H9 (cell line): Measurements from ENCODE around the gene CPAMD8. TPM values are rescaled to one million over a fixed set of nuclear protein-coding genes. Genes with fewer than 3 reads are reported as not detected.

ENCODE experiments used
- DNase-seq: peaks from one replicate; pipeline ENCODE4 v3.0.0-alpha.2; 2017
- H2AFZ ChIP-seq: one replicate; pipeline ENCODE4 v1.6.1; 2013; ENCODE audit warnings: mild to moderate bottlenecking, low read length, control low read depth, moderate library complexity
- H2AK5ac ChIP-seq: 2 replicates; pipeline ENCODE4 v1.6.1; 2013; ENCODE audit warnings: low read length, control low read depth, mixed read lengths; ENCODE audit not compliant: insufficient read length
- H2BK120ac ChIP-seq: one replicate; pipeline ENCODE4 v1.6.1; 2013; ENCODE audit warnings: low read depth, mild to moderate bottlenecking, low read length, control low read depth, inconsistent platforms; ENCODE audit not compliant: poor library complexity, severe bottlenecking
- H2BK12ac ChIP-seq: 2 replicates; pipeline ENCODE4 v1.6.1; 2013; ENCODE audit warnings: low read length, control low read depth, mixed read lengths, low read depth; ENCODE audit not compliant: insufficient read length
- H2BK15ac ChIP-seq: 2 replicates; pipeline ENCODE4 v1.6.1; 2013; ENCODE audit warnings: low read depth, low read length, control low read depth
- H2BK20ac ChIP-seq: one replicate; pipeline ENCODE4 v1.6.1; 2013; ENCODE audit warnings: low read depth, mild to moderate bottlenecking, low read length, control low read depth, inconsistent platforms; ENCODE audit not compliant: poor library complexity, severe bottlenecking
- H2BK5ac ChIP-seq: 2 replicates; pipeline ENCODE4 v1.6.1; 2013; ENCODE audit warnings: low read length, control low read depth, mixed read lengths; ENCODE audit not compliant: insufficient read length
- H3K14ac ChIP-seq: 2 replicates; pipeline ENCODE4 v1.6.1; 2013; ENCODE audit warnings: low read length, control low read depth; ENCODE audit not compliant: insufficient read depth
- H3K18ac ChIP-seq: 2 replicates; pipeline ENCODE4 v1.6.1; 2013; ENCODE audit warnings: low read depth, mild to moderate bottlenecking, mixed read lengths, low read length, control low read depth; ENCODE audit not compliant: insufficient read length
- H3K23ac ChIP-seq: 2 replicates; pipeline ENCODE4 v1.6.1; 2013; ENCODE audit warnings: low read length, control low read depth, mixed read lengths, low read depth; ENCODE audit not compliant: insufficient read length
- H3K23me2 ChIP-seq: 2 replicates; pipeline ENCODE4 v1.6.1; 2013; ENCODE audit warnings: low read depth, mild to moderate bottlenecking, mixed read lengths, low read length, control low read depth; ENCODE audit not compliant: insufficient read length, poor library complexity, severe bottlenecking
- H3K27ac ChIP-seq: 2 replicates; pipeline ENCODE4 v1.5.1; 2013; ENCODE audit warnings: low read length, control low read depth, mixed read lengths, low read depth; ENCODE audit not compliant: insufficient read length
- H3K27me3 ChIP-seq: 2 replicates; pipeline ENCODE4 v1.6.1; 2013; ENCODE audit warnings: low read length, control low read depth, inconsistent platforms; ENCODE audit not compliant: insufficient read depth
- H3K4ac ChIP-seq: 2 replicates; pipeline ENCODE4 v1.6.1; 2013; ENCODE audit warnings: low read depth, mild to moderate bottlenecking, control low read depth, inconsistent platforms, low read length, moderate library complexity
- H3K4me1 ChIP-seq: 2 replicates; pipeline ENCODE4 v1.6.1; 2013; ENCODE audit warnings: low read length, control low read depth, inconsistent platforms; ENCODE audit not compliant: insufficient read depth
- H3K4me2 ChIP-seq: 2 replicates; pipeline ENCODE4 v1.6.1; 2013; ENCODE audit warnings: low read length, control low read depth, mixed read lengths; ENCODE audit not compliant: insufficient read length, insufficient read depth
- H3K56ac ChIP-seq: 2 replicates; pipeline ENCODE4 v1.6.1; 2013; ENCODE audit warnings: low read depth, mild to moderate bottlenecking, mixed read lengths, low read length, control low read depth; ENCODE audit not compliant: insufficient read length
- H3K79me1 ChIP-seq: 2 replicates; pipeline ENCODE4 v1.6.1; 2013; ENCODE audit warnings: low read depth, mild to moderate bottlenecking, moderate library complexity, low read length, control low read depth, inconsistent platforms; ENCODE audit not compliant: insufficient read depth, poor library complexity, severe bottlenecking
- H3K79me2 ChIP-seq: 2 replicates; pipeline ENCODE4 v1.6.1; 2013; ENCODE audit warnings: low read length, control low read depth, inconsistent platforms; ENCODE audit not compliant: insufficient read depth
- H3K9ac ChIP-seq: 2 replicates; pipeline ENCODE4 v1.6.1; 2013; ENCODE audit warnings: low read length, control low read depth, mixed read lengths; ENCODE audit not compliant: insufficient read length; ENCODE audit errors: extremely low read depth
- H3K9me3 ChIP-seq: one replicate; pipeline ENCODE4 v1.6.1; 2013; ENCODE audit warnings: low read depth, low read length, inconsistent platforms; ENCODE audit not compliant: control insufficient read depth
- H3T11ph ChIP-seq: one replicate; pipeline ENCODE4 v1.6.1; 2013; ENCODE audit warnings: mild to moderate bottlenecking, low read length, control low read depth, inconsistent platforms
- H4K20me1 ChIP-seq: one replicate; pipeline ENCODE4 v1.6.1; 2013; ENCODE audit not compliant: control insufficient read depth, insufficient read length, insufficient read depth
- H4K5ac ChIP-seq: 2 replicates; pipeline ENCODE4 v1.6.1; 2013; ENCODE audit warnings: low read depth, mild to moderate bottlenecking, mixed read lengths, low read length, control low read depth; ENCODE audit not compliant: insufficient read length
- H4K8ac ChIP-seq: replicated peaks from 2 replicates; pipeline ENCODE4 v1.6.1; 2013; ENCODE audit warnings: low read length, control low read depth, mixed read lengths, low read depth; ENCODE audit not compliant: insufficient read length
- H4K91ac ChIP-seq: 2 replicates; pipeline ENCODE4 v1.6.1; 2013; ENCODE audit warnings: low read depth, mild to moderate bottlenecking, moderate library complexity, mixed read lengths, low read length, control low read depth; ENCODE audit not compliant: insufficient read length
- H3K27ac Mint-ChIP-seq, 3 experiments: 2 replicates in 2 of 3; 3 replicates in 1 of 3; pipeline ENCODE4 v1.8.0; 2020 to 2021; ENCODE audit warnings: mixed read lengths in 3 of 3, mild to moderate bottlenecking in 1 of 3, moderate library complexity in 1 of 3
- H3K27me3 Mint-ChIP-seq: 2 replicates; pipeline ENCODE4 v1.8.0; 2021; ENCODE audit warnings: low read depth, mild to moderate bottlenecking, moderate library complexity, mixed read lengths
- H3K36me3 Mint-ChIP-seq, 3 experiments: 2 replicates in 2 of 3; 3 replicates in 1 of 3; pipeline ENCODE4 v1.8.0; 2020 to 2021; ENCODE audit warnings: low read depth in 3 of 3, mixed read lengths in 3 of 3; ENCODE audit not compliant: insufficient read depth in 1 of 3
- H3K4me1 Mint-ChIP-seq, 2 experiments: 2 replicates each; pipeline ENCODE4 v1.8.0; 2020; ENCODE audit warnings: mixed read lengths in 2 of 2
- H3K4me3 Mint-ChIP-seq, 2 experiments: 2 replicates in 1 of 2; 3 replicates in 1 of 2; pipeline ENCODE4 v1.8.0; 2020 to 2021; ENCODE audit warnings: mild to moderate bottlenecking in 2 of 2, mixed read lengths in 2 of 2, moderate library complexity in 1 of 2
- H3K9me3 Mint-ChIP-seq, 2 experiments: 2 replicates in 1 of 2; 3 replicates in 1 of 2; pipeline ENCODE4 v1.8.0; 2020; ENCODE audit warnings: mild to moderate bottlenecking in 2 of 2, mixed read lengths in 2 of 2, moderate library complexity in 1 of 2
- CTCF ChIP-seq: fragments of 200-600 bp; sonication (generic); conservative IDR thresholded peaks from 3 replicates; pipeline ENCODE4 v1.8.0; 2021; ENCODE audit warnings: antibody characterized with exemption, mild to moderate bottlenecking
- WGBS: extraction: QIAGEN DNeasy Blood & Tissue Kit; methylation state at CpG from one replicate; pipeline ENCODE4 v1.1.7; 2013; ENCODE audit warnings: missing lambda C conversion rate, low lambda C conversion rate, mixed read lengths; ENCODE audit not compliant: insufficient read length; ENCODE audit errors: extremely low coverage; 5-methylcytosine and 5-hydroxymethylcytosine counted together
- total RNA-seq: library from RNA; stranded (reverse); gene quantifications from 2 replicates; pipeline ENCODE4 v1.2.1, GENCODE V29; 2021

The CPAMD8 gene
- total RNA-seq, 1 experiment from 2014 or later, result 12.0 TPM

GRCh38 chr19:16919496-16919895 lies 107.1 kb downstream of the CPAMD8 start:
- WGBS, result no CpG with 5 or more reads among the region's 4 CpGs
- H2AFZ ChIP-seq, result no peak overlapping the region
- H3K9ac ChIP-seq, result no peak overlapping the region
- H4K91ac ChIP-seq, result no peak overlapping the region
- H2BK15ac ChIP-seq, result no peak overlapping the region
- H2BK12ac ChIP-seq, result no peak overlapping the region
- H3K4ac ChIP-seq, result no peak overlapping the region
- H3K23me2 ChIP-seq, result no peaks in the 10 kb centered on the region
- H3T11ph ChIP-seq, result no peak overlapping the region
- no peaks in the 10 kb centered on the region for H3K79me1 ChIP-seq
- H3K27ac Mint-ChIP-seq, result no peak overlapping the region; a peak in 1 of 7 replicates
- no peak overlapping the region for H3K56ac ChIP-seq
- H3K23ac ChIP-seq, result no peak overlapping the region
- no peaks in the 10 kb centered on the region for H3K4me1 Mint-ChIP-seq
- H4K5ac ChIP-seq, result no peak overlapping the region
- H3K4me3 Mint-ChIP-seq, result no peak overlapping the region; a peak in 1 of 5 replicates
- H2BK120ac ChIP-seq, result no peak overlapping the region
- no peaks in the 10 kb centered on the region for H4K20me1 ChIP-seq
- H3K4me2 ChIP-seq, result no peak overlapping the region
- H3K27me3 Mint-ChIP-seq, result peaks cover 1% of the 10 kb centered on the region; the same call in 1 of the 2 replicates
- H3K27me3 ChIP-seq, result no peaks in the 10 kb centered on the region
- H4K8ac ChIP-seq, result no peak overlapping the region
- peaks cover 3 to 14% of the 10 kb centered on the region in 2 experiments; a peak in 3 of 5 replicates for H3K9me3 Mint-ChIP-seq
- no peak overlapping the region for H2BK5ac ChIP-seq
- no peaks in the 10 kb centered on the region for H3K4me1 ChIP-seq
- H3K9me3 ChIP-seq, result no peaks in the 10 kb centered on the region
- no peaks in the 10 kb centered on the region for H3K79me2 ChIP-seq
- H2BK20ac ChIP-seq, result no peak overlapping the region
- no peak overlapping the region for H2AK5ac ChIP-seq
- no peak overlapping the region for H3K14ac ChIP-seq
- no peak overlapping the region for H3K27ac ChIP-seq
- H3K18ac ChIP-seq, result no peak overlapping the region
- no peak for DNase-seq
- no peak for TF ChIP-seq CTCF
- peaks cover 0 to 10% (median 9%) of the 10 kb centered on the region in 3 experiments; a peak in 5 of 7 replicates for H3K36me3 Mint-ChIP-seq
